ENCODE measurements around the gene STK39. TPM values are rescaled to one million over a fixed set of nuclear protein-coding genes. Genes with fewer than 3 reads are reported as not detected.

Gene STK39
- polyA plus RNA-seq, 1 donor from 2014 or later, result 9.5 TPM

GRCh38 chr2:168060986-168061750, 186.2 kb downstream of the STK39 start:
- Histone ChIP-seq H3K9me3 (ENCODE audit: low read length) (no peaks in the 10 kb centered on the region), H3K27ac (ENCODE audit: low read length) (no peak overlapping the region), H3F3A (ENCODE audit: insufficient read depth, low read length, poor library complexity, severe bottlenecking) (no peaks in the 10 kb centered on the region), H2AFZ (ENCODE audit: low read depth, low read length) (no peak overlapping the region), H3K27me3 (ENCODE audit: insufficient read depth, low read depth, low read length) (no peaks in the 10 kb centered on the region), H3K36me3 (ENCODE audit: insufficient read depth, low read length) (no peaks in the 10 kb centered on the region), H3K9me2 (ENCODE audit: insufficient read depth, low read length) (no peaks in the 10 kb centered on the region), H3K79me2 (replicated peaks; ENCODE audit: insufficient read depth, low read length) (no peaks in the 10 kb centered on the region), H3K9ac (ENCODE audit: low read length) (no peak overlapping the region), H4K20me1 (ENCODE audit: insufficient read depth) (no peaks in the 10 kb centered on the region), H3K4me2 (ENCODE audit: low read length) (no peak overlapping the region), H3K4me3 (ENCODE audit: low read length) (no peak overlapping the region)
- TF ChIP-seq SMC3 (conservative IDR thresholded peaks at IDR 0.05; ENCODE audit: poor library complexity) (no peak), EP300 (conservative IDR thresholded peaks at IDR 0.05; ENCODE audit: poor library complexity, severe bottlenecking) (no peak), RAD21 (conservative IDR thresholded peaks at IDR 0.05) (no peak), MXI1 (conservative IDR thresholded peaks at IDR 0.05; ENCODE audit: poor library complexity, severe bottlenecking) (no peak), POLR2AphosphoS5 (IDR thresholded peaks at IDR 0.05) (no peak), EZH2 (IDR thresholded peaks at IDR 0.05; ENCODE audit: borderline replicate concordance, insufficient read depth, low read length, poor library complexity, severe bottlenecking) (no peak), TAF1 (IDR thresholded peaks at IDR 0.05; ENCODE audit: low read depth) (no peak)
- TF ChIP-seq, protein P1, sequence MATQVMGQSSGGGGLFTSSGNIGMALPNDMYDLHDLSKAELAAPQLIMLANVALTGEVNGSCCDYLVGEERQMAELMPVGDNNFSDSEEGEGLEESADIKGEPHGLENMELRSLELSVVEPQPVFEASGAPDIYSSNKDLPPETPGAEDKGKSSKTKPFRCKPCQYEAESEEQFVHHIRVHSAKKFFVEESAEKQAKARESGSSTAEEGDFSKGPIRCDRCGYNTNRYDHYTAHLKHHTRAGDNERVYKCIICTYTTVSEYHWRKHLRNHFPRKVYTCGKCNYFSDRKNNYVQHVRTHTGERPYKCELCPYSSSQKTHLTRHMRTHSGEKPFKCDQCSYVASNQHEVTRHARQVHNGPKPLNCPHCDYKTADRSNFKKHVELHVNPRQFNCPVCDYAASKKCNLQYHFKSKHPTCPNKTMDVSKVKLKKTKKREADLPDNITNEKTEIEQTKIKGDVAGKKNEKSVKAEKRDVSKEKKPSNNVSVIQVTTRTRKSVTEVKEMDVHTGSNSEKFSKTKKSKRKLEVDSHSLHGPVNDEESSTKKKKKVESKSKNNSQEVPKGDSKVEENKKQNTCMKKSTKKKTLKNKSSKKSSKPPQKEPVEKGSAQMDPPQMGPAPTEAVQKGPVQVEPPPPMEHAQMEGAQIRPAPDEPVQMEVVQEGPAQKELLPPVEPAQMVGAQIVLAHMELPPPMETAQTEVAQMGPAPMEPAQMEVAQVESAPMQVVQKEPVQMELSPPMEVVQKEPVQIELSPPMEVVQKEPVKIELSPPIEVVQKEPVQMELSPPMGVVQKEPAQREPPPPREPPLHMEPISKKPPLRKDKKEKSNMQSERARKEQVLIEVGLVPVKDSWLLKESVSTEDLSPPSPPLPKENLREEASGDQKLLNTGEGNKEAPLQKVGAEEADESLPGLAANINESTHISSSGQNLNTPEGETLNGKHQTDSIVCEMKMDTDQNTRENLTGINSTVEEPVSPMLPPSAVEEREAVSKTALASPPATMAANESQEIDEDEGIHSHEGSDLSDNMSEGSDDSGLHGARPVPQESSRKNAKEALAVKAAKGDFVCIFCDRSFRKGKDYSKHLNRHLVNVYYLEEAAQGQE (IDR thresholded peaks at IDR 0.05; ENCODE audit: borderline replicate concordance), result no peak
- TF ChIP-seq, protein P2, sequence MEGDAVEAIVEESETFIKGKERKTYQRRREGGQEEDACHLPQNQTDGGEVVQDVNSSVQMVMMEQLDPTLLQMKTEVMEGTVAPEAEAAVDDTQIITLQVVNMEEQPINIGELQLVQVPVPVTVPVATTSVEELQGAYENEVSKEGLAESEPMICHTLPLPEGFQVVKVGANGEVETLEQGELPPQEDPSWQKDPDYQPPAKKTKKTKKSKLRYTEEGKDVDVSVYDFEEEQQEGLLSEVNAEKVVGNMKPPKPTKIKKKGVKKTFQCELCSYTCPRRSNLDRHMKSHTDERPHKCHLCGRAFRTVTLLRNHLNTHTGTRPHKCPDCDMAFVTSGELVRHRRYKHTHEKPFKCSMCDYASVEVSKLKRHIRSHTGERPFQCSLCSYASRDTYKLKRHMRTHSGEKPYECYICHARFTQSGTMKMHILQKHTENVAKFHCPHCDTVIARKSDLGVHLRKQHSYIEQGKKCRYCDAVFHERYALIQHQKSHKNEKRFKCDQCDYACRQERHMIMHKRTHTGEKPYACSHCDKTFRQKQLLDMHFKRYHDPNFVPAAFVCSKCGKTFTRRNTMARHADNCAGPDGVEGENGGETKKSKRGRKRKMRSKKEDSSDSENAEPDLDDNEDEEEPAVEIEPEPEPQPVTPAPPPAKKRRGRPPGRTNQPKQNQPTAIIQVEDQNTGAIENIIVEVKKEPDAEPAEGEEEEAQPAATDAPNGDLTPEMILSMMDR (IDR thresholded peaks at IDR 0.05; ENCODE audit: poor library complexity, severe bottlenecking), result no peak

- H3K9me2 ChIP-seq (ENCODE audit: insufficient read depth, low read length), result no peaks in the 10 kb centered on the region
- no peaks in the 10 kb centered on the region for H4K20me1 ChIP-seq (ENCODE audit: insufficient read depth)
- no peak overlapping the region for H3K27ac ChIP-seq (ENCODE audit: low read length)
- no peak overlapping the region for H2AFZ ChIP-seq (ENCODE audit: low read depth, low read length)
- H3K79me2 ChIP-seq (replicated peaks; ENCODE audit: insufficient read depth, low read length), result no peaks in the 10 kb centered on the region
- no peaks in the 10 kb centered on the region for H3F3A ChIP-seq (ENCODE audit: insufficient read depth, low read length, poor library complexity, severe bottlenecking)
- no peak overlapping the region for H3K4me3 ChIP-seq (ENCODE audit: low read length)
- H3K9ac ChIP-seq (ENCODE audit: low read length), result no peak overlapping the region
- no peaks in the 10 kb centered on the region for H3K27me3 ChIP-seq (ENCODE audit: insufficient read depth, low read depth, low read length)
- H3K9me3 ChIP-seq (ENCODE audit: low read length), result no peaks in the 10 kb centered on the region
- H3K4me2 ChIP-seq (ENCODE audit: low read length), result no peak overlapping the region
- TF ChIP-seq SMC3 (conservative IDR thresholded peaks at IDR 0.05; ENCODE audit: poor library complexity) (no peak), TAF1 (IDR thresholded peaks at IDR 0.05; ENCODE audit: low read depth) (no peak), RAD21 (conservative IDR thresholded peaks at IDR 0.05) (no peak), EP300 (conservative IDR thresholded peaks at IDR 0.05; ENCODE audit: poor library complexity, severe bottlenecking) (no peak), POLR2AphosphoS5 (IDR thresholded peaks at IDR 0.05) (no peak), EZH2 (IDR thresholded peaks at IDR 0.05; ENCODE audit: borderline replicate concordance, insufficient read depth, low read length, poor library complexity, severe bottlenecking) (no peak), MXI1 (conservative IDR thresholded peaks at IDR 0.05; ENCODE audit: poor library complexity, severe bottlenecking) (no peak)
- TF ChIP-seq, protein P2 (IDR thresholded peaks at IDR 0.05; ENCODE audit: poor library complexity, severe bottlenecking), result no peak
- TF ChIP-seq, protein P1 (IDR thresholded peaks at IDR 0.05; ENCODE audit: borderline replicate concordance), result no peak
- no peaks in the 10 kb centered on the region for H3K36me3 ChIP-seq (ENCODE audit: insufficient read depth, low read length)
Measured at GRCh38 chr2:168059758-168060157, 187.6 kb downstream of the STK39 start.
